ENCODE results near the gene ZNF778.

GRCh38 chr16:89179148-89179484, 38.4 kb upstream of the ZNF778 start:
- TF ChIP-seq CTCF (IDR thresholded peaks at IDR 0.05; ENCODE audit: insufficient read depth, low read length, poor library complexity, severe bottlenecking) (no peak), EZH2phosphoT487 (conservative IDR thresholded peaks at IDR 0.05; ENCODE audit: low read length) (no peak)
